GM12801 (cell line): ENCODE data around the gene ZMYND12.

ENCODE experiments used
- TF ChIP-seq, protein P1 (sequence below): IDR thresholded peaks from one replicate; pipeline ENCODE4 v1.5.1; 2011; ENCODE audit warnings: control low read depth; ENCODE audit not compliant: insufficient read length; ENCODE audit errors: extremely low read depth

ZMYND12 gene

DNA sequence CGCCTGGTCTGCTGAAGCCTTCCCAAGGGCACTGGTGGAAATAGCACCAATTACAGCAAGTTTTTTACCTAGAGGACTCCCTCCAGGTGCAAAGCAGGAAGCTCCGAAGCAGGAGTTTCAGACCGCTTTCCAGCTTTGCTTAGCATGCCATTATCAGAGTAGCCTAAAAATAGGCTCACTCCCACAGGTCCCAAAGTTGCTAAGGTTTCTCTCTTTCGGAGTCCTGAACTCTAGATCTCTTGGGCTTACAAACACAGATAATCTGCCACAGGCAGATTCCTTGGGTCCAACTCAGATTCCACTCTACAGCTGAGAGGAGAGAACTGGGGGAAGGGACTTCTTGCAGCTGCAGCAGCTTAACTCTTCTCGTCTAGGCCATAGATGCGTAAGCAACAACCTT lies 22.5 kb downstream of the ZMYND12 start:
- TF ChIP-seq, protein P1, sequence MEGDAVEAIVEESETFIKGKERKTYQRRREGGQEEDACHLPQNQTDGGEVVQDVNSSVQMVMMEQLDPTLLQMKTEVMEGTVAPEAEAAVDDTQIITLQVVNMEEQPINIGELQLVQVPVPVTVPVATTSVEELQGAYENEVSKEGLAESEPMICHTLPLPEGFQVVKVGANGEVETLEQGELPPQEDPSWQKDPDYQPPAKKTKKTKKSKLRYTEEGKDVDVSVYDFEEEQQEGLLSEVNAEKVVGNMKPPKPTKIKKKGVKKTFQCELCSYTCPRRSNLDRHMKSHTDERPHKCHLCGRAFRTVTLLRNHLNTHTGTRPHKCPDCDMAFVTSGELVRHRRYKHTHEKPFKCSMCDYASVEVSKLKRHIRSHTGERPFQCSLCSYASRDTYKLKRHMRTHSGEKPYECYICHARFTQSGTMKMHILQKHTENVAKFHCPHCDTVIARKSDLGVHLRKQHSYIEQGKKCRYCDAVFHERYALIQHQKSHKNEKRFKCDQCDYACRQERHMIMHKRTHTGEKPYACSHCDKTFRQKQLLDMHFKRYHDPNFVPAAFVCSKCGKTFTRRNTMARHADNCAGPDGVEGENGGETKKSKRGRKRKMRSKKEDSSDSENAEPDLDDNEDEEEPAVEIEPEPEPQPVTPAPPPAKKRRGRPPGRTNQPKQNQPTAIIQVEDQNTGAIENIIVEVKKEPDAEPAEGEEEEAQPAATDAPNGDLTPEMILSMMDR: no peak

GRCh38 chr1:42432714-42433113 lies 23.1 kb downstream of the ZMYND12 start:
- TF ChIP-seq, protein P1: no peak

DNA sequence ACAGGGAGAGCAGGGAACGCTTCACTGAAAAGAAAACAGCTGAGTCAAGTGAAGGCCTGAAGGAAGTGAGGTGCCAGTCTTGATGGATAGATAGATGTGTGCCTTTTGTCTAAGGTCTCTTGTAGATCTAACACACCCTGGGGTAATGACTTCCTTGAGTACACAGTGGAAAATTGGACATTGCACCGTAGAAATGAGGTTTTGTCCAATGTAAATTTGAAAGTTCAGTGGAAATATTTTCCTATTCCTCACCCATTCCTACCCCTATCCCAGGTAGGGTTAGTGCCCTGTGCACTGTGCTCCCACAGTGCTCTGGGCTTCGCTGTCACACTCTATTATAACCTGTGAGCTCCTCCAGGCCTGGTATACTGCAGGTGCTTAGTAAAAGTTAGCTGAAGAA lies 24.3 kb downstream of the ZMYND12 start:
- TF ChIP-seq, protein P1: no peak

- TF ChIP-seq, protein P1: no peak
Observed at GRCh38 chr1:42430286-42431135, 25.3 kb downstream of the ZMYND12 start.

GRCh38 chr1:42429603-42430002 lies 26.2 kb downstream of the ZMYND12 start:
- TF ChIP-seq, protein P1: no peak

DNA sequence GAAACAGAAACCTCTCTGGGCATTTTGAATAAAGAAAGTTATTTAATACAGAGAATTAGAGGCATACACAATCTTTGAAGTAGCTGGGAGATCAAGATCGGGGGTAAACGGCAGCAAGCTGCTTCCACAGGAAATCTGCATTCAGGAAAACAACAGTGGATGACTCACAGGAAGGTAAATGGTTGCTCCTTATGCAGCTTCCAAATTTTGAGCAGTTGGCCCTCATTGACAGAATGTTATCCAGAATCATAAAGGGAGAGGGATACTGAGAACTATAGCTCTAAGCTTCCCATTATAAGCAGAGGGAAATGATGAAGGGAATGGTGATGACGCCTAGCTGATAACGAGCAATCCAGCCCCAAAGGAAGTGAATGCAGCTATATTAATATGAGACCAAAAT lies 28.6 kb downstream of the ZMYND12 start:
- TF ChIP-seq, protein P1: no peak

DNA sequence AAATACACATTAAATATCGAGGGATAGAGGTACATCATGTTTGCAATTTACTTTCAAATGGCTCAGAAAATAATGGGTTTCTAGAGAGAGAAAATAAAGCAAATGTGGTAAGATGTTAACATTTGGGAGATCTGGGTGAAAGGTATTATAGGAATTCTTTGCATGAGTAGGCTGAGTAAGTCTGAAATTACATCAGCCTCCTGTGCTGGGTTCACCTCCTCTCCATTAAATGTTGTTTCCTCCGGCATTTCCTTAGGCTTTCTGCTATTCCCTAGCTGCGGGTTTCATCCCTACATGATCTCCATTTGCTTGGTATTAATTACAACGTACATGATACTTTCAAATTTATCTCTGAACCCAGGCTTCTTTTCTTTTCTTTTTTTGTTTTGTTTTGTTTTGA lies 31.6 kb downstream of the ZMYND12 start:
- TF ChIP-seq, protein P1: no peak
